ENCODE results near the gene NXN. TPM values are rescaled to one million over a fixed set of nuclear protein-coding genes. Genes with fewer than 3 reads are reported as not detected.

Gene NXN
- total RNA-seq, 2 donors from 2014 or later: 124 to 201 TPM

DNA sequence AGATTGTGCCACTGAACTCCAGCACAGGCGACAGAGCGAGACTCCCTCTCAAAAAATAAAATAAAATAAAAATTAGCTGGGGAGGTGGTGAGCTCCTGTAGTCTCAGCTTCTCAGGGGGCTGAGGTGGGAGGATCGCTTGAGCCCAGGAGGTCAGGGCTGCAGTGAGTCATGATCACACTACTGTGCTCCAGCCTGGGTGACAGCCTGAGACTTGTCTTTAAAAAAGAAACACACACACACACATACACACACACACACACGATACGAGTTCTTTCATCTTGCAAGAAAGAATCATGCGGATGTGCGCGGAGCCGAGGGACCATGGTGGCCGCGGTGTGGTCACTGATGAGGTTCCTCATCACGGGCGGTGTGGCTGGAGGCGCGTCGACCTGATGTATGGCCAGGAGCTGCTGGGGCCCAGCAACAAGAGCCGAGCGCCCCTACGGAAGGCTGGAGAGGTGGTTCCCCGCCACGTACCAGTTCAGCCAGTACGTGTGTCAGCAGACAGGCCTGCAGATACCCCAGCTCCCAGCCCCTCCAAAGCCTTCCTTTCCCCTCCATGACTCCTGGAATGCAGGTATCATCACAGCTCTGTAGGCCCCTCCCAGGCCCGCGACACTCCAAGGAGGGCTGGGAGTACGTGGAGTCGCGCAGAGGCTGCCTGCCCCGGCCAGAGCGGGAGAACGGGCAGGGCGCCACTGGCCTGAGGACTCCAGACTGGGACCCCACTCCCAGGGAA is 20.7 kb downstream of the NXN start:
- H3K4me3 ChIP-seq (ENCODE audit: low read length): no peak overlapping the region
- TF ChIP-seq, protein P1, sequence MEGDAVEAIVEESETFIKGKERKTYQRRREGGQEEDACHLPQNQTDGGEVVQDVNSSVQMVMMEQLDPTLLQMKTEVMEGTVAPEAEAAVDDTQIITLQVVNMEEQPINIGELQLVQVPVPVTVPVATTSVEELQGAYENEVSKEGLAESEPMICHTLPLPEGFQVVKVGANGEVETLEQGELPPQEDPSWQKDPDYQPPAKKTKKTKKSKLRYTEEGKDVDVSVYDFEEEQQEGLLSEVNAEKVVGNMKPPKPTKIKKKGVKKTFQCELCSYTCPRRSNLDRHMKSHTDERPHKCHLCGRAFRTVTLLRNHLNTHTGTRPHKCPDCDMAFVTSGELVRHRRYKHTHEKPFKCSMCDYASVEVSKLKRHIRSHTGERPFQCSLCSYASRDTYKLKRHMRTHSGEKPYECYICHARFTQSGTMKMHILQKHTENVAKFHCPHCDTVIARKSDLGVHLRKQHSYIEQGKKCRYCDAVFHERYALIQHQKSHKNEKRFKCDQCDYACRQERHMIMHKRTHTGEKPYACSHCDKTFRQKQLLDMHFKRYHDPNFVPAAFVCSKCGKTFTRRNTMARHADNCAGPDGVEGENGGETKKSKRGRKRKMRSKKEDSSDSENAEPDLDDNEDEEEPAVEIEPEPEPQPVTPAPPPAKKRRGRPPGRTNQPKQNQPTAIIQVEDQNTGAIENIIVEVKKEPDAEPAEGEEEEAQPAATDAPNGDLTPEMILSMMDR (conservative IDR thresholded peaks at IDR 0.05): no peak
- H3K36me3 ChIP-seq (ENCODE audit: control insufficient read depth, insufficient read depth, low read length): peaks cover 73% of the 10 kb centered on the region
- Mint-ChIP-seq H3K4me1 (peaks cover 14% of the 10 kb centered on the region), H3K36me3 (ENCODE audit: low read depth) (peaks cover 50% of the 10 kb centered on the region), H3K4me3 (no peak overlapping the region), H3K9me3 (no peaks in the 10 kb centered on the region), H3K27me3 (ENCODE audit: insufficient read depth) (no peaks in the 10 kb centered on the region), H3K27ac (no peak overlapping the region)
- 91 to 98% methylated on average over 10 to 30 of the region's 31 CpGs for WGBS, 2 experiments (ENCODE audit: insufficient coverage in 1 of 2, insufficient read length in 1 of 2)
- H3K9ac ChIP-seq (ENCODE audit: extremely low read depth, low read length, poor library complexity, severe bottlenecking): no peak overlapping the region
- no peak overlapping the region for H3K27ac ChIP-seq (ENCODE audit: low read depth, low read length)
- no peaks in the 10 kb centered on the region for H3K9me3 ChIP-seq (ENCODE audit: control insufficient read depth, low read length)
- no peaks in the 10 kb centered on the region for H3K4me1 ChIP-seq (ENCODE audit: control insufficient read depth, insufficient read depth, low read length)
- no peaks in the 10 kb centered on the region for H3K27me3 ChIP-seq (ENCODE audit: control insufficient read depth, insufficient read depth, low read length, poor library complexity, severe bottlenecking)
- peak; percentile 73 for DNase-seq

DNA sequence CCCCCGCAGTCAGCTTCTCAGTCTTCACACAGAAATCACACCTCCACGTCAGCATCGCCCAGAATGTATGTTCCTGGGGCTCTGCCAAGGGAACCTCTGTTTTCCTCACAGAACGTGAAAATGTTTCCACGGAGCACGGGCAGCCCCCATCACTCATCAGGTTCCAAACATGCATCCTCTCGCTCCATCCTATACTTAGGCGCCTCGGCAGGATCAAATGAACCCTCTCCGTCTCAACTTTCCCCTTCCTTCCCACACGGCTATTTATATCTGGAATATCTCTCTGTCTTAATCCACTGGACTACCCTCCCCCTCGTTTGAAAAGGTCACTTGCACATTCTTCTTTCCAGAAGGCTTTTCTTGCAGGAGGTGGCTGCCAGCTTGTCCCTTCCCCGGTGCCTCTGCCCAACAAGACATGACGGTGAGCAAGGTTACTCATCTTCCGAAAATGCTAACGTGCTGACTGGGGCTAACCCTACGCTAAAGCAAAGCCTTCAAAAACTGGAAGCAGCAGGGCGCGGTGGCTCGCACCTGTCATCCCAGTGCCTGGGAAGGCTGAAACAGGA is 21.6 kb downstream of the NXN start:
- peaks cover 51% of the 10 kb centered on the region for H3K36me3 Mint-ChIP-seq (ENCODE audit: low read depth)
- Histone ChIP-seq H3K9me3 (ENCODE audit: control insufficient read depth, low read length) (no peaks in the 10 kb centered on the region), H3K9ac (ENCODE audit: extremely low read depth, low read length, poor library complexity, severe bottlenecking) (no peak overlapping the region), H3K36me3 (ENCODE audit: control insufficient read depth, insufficient read depth, low read length) (peaks cover 71% of the 10 kb centered on the region), H3K27me3 (ENCODE audit: control insufficient read depth, insufficient read depth, low read length, poor library complexity, severe bottlenecking) (no peaks in the 10 kb centered on the region), H3K27ac (ENCODE audit: low read depth, low read length) (no peak overlapping the region), H3K4me1 (ENCODE audit: control insufficient read depth, insufficient read depth, low read length) (no peaks in the 10 kb centered on the region), H3K4me3 (ENCODE audit: low read length) (no peak overlapping the region)
- no peaks in the 10 kb centered on the region for H3K9me3 Mint-ChIP-seq
- 93 to 96% methylated on average over 20 of the region's 20 CpGs for WGBS, 2 experiments (ENCODE audit: insufficient coverage in 1 of 2, insufficient read length in 1 of 2)
- TF ChIP-seq, protein P1 (conservative IDR thresholded peaks at IDR 0.05): no peak
- H3K27ac Mint-ChIP-seq: peak overlapping the region; percentile 86
- H3K4me3 Mint-ChIP-seq: no peak overlapping the region
- peaks cover 13% of the 10 kb centered on the region for H3K4me1 Mint-ChIP-seq
- no peaks in the 10 kb centered on the region for H3K27me3 Mint-ChIP-seq (ENCODE audit: insufficient read depth)
- no peak for DNase-seq

DNA sequence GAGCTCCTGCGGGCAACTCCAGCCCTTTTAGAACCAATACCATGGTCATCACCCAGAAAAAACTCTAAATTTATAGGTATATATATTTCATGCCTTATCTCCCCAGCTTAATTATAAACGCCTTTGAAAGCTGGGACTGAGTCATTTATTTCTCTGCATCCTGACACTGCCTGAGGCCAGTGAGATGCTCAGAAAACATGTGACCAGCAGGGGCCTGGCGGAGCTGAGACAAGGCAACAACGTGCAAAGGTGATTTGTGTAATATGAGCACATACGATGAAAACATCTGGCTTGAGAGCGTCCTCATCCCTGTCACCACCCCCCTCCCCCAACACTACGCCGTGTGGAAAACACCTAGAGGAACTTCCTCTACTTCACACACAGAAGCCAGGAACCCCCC is 22.7 kb downstream of the NXN start:
- Histone ChIP-seq H3K9ac (ENCODE audit: extremely low read depth, low read length, poor library complexity, severe bottlenecking) (no peak overlapping the region), H3K4me3 (ENCODE audit: low read length) (no peak overlapping the region), H3K9me3 (ENCODE audit: control insufficient read depth, low read length) (no peaks in the 10 kb centered on the region), H3K27me3 (ENCODE audit: control insufficient read depth, insufficient read depth, low read length, poor library complexity, severe bottlenecking) (no peaks in the 10 kb centered on the region), H3K4me1 (ENCODE audit: control insufficient read depth, insufficient read depth, low read length) (no peaks in the 10 kb centered on the region), H3K27ac (ENCODE audit: low read depth, low read length) (no peak overlapping the region), H3K36me3 (ENCODE audit: control insufficient read depth, insufficient read depth, low read length) (peaks cover 66% of the 10 kb centered on the region)
- 86 to 100% methylated on average over 4 to 8 of the region's 8 CpGs for WGBS, 2 experiments (ENCODE audit: insufficient coverage in 1 of 2, insufficient read length in 1 of 2)
- Mint-ChIP-seq H3K27me3 (ENCODE audit: insufficient read depth) (no peaks in the 10 kb centered on the region), H3K9me3 (no peaks in the 10 kb centered on the region), H3K4me1 (peaks cover 10% of the 10 kb centered on the region), H3K36me3 (ENCODE audit: low read depth) (peaks cover 49% of the 10 kb centered on the region), H3K27ac (peak overlapping the region; percentile 64), H3K4me3 (no peak overlapping the region)
- TF ChIP-seq, protein P1 (conservative IDR thresholded peaks at IDR 0.05): no peak
- peak; percentile 50 for DNase-seq
